HUDEP-2 (cell line): Measurements from ENCODE around the gene KCNJ8.
"Not testable (repeated sequence)": the region's sequence is repeated elsewhere in the genome, so short reads cannot be mapped to it uniquely, and the experiment has no call there.

Experiments used
- DNase-seq, 76 experiments: peaks; one replicate each; lab custom pipeline; 2025; ENCODE audit not compliant: unreplicated experiment in 76 of 76; lab: John Stamatoyannopoulos, UW

KCNJ8 gene

GRCh38 chr12:21788089-21788983 is 13.8 kb upstream of the KCNJ8 start:
- no peak for DNase-seq

- no peak for DNase-seq
These were observed 11.6 kb upstream of the KCNJ8 start for GRCh38 chr12:21786041-21786531.

GRCh38 chr12:21782723-21783122 is 8.2 kb upstream of the KCNJ8 start:
- DNase-seq = not testable (repeated sequence)

GRCh38 chr12:21780786-21781185 is 6.3 kb upstream of the KCNJ8 start:
- no peak for DNase-seq

GRCh38 chr12:21776175-21776574 is 1.7 kb upstream of the KCNJ8 start:
- DNase-seq = no peak

- peak in 5 of 76 experiments; percentile 16 to 25 (median 19) for DNase-seq
These were observed 771 bp upstream of the KCNJ8 start for GRCh38 chr12:21775133-21775820.

- DNase-seq = no peak
These were observed 700 bp downstream of the KCNJ8 start for GRCh38 chr12:21773806-21774205.

GRCh38 chr12:21773263-21773741 is 1.2 kb downstream of the KCNJ8 start:
- DNase-seq = peak in 20 of 76 experiments; percentile 0 to 57 (median 8)

- DNase-seq = no peak
These were observed 3.2 kb downstream of the KCNJ8 start for GRCh38 chr12:21771311-21771710.

- DNase-seq = no peak
These were observed 5.2 kb downstream of the KCNJ8 start for GRCh38 chr12:21769307-21769706.

- no peak for DNase-seq
These were observed 8.1 kb downstream of the KCNJ8 start for GRCh38 chr12:21766403-21766802.

GRCh38 chr12:21764950-21765349 is 9.6 kb downstream of the KCNJ8 start:
- no peak for DNase-seq

- no peak for DNase-seq
These were observed 10.4 kb downstream of the KCNJ8 start for GRCh38 chr12:21764065-21764464.

- DNase-seq = no peak
These were observed 11.0 kb downstream of the KCNJ8 start for GRCh38 chr12:21763531-21763930.

- no peak for DNase-seq
These were observed 14.8 kb downstream of the KCNJ8 start for GRCh38 chr12:21759737-21760136.

GRCh38 chr12:21757735-21758134 is 16.8 kb downstream of the KCNJ8 start:
- DNase-seq = no peak

- no peak for DNase-seq
These were observed 17.8 kb downstream of the KCNJ8 start for GRCh38 chr12:21756699-21757098.

GRCh38 chr12:21751517-21751916 is 23.0 kb downstream of the KCNJ8 start:
- peak in 4 of 76 experiments; percentile 4 to 19 (median 10) for DNase-seq

GRCh38 chr12:21745258-21745657 is 29.2 kb downstream of the KCNJ8 start:
- DNase-seq = no peak

- DNase-seq = no peak
These were observed 43.4 kb downstream of the KCNJ8 start for GRCh38 chr12:21731144-21731543.

GRCh38 chr12:21725731-21726130 is 48.8 kb downstream of the KCNJ8 start:
- no peak for DNase-seq
